ENCODE results near the gene RBP2.

- no peak for TF ChIP-seq EP300 (conservative IDR thresholded peaks at IDR 0.05; ENCODE audit: poor library complexity, severe bottlenecking)
- TF ChIP-seq CTCF (IDR thresholded peaks at IDR 0.05; ENCODE audit: poor library complexity, severe bottlenecking): no peak
- TF ChIP-seq POLR2AphosphoS5 (IDR thresholded peaks at IDR 0.05): no peak
- no peak for TF ChIP-seq SMC3 (conservative IDR thresholded peaks at IDR 0.05; ENCODE audit: poor library complexity)
- TF ChIP-seq RAD21 (conservative IDR thresholded peaks at IDR 0.05): no peak
- no peak for TF ChIP-seq MXI1 (conservative IDR thresholded peaks at IDR 0.05; ENCODE audit: poor library complexity, severe bottlenecking)
- no peak for TF ChIP-seq REST (IDR thresholded peaks at IDR 0.05; ENCODE audit: borderline replicate concordance)
Observed at GRCh38 chr3:139414608-139415224, 61.6 kb downstream of the RBP2 start.
